MV-4-11 (cell line): ENCODE results near the gene TMEM116.
A peak's percentile ranks its signal among the peaks of the same experiment; 100 is the strongest.
"Not testable (repeated sequence)": the region's sequence is repeated elsewhere in the genome, so short reads cannot be mapped to it uniquely, and the experiment has no call there.

Source experiments
- DNase-seq: peaks from one replicate; lab custom pipeline; 2025; lab: John Stamatoyannopoulos, UW

TMEM116 gene

GRCh38 chr12:112012775-112013600, at the start of gene TMEM116, which contains the start of gene ERP29:
TMEM116 (minus strand) TSS chr12:112013165; CDS start chr12:112005270, 7,895 bp downstream.
ERP29 (plus strand) TSS chr12:112013426; CDS start chr12:112013466, 40 bp downstream.
- peak; percentile 98 for DNase-seq

- DNase-seq = no peak
Observed at GRCh38 chr12:112061137-112061536, 48.2 kb upstream of the TMEM116 start.

GRCh38 chr12:112049351-112049750, 36.4 kb upstream of the TMEM116 start:
- DNase-seq = no peak

- no peak for DNase-seq
Observed at GRCh38 chr12:112046003-112046402, 33.0 kb upstream of the TMEM116 start.

- DNase-seq = not testable (repeated sequence)
Observed at GRCh38 chr12:112036614-112037013, 23.6 kb upstream of the TMEM116 start.

- DNase-seq = no peak
Observed at GRCh38 chr12:112035219-112035785, 22.3 kb upstream of the TMEM116 start.

- no peak for DNase-seq
Observed at GRCh38 chr12:112032292-112032691, 19.3 kb upstream of the TMEM116 start.

GRCh38 chr12:112031472-112031871, 18.5 kb upstream of the TMEM116 start:
- DNase-seq = no peak

GRCh38 chr12:112029301-112029700, 16.3 kb upstream of the TMEM116 start:
- DNase-seq = peak; percentile 90

- DNase-seq = peak; percentile 54
Observed at GRCh38 chr12:112025808-112026375, 12.9 kb upstream of the TMEM116 start.

GRCh38 chr12:112023759-112024396, 10.9 kb upstream of the TMEM116 start:
- DNase-seq = no peak

- no peak for DNase-seq
Observed at GRCh38 chr12:112022241-112023016, 9.5 kb upstream of the TMEM116 start.

GRCh38 chr12:112020947-112021457, 8.0 kb upstream of the TMEM116 start:
- DNase-seq = no peak

- DNase-seq = no peak
Observed at GRCh38 chr12:112018571-112019237, 5.7 kb upstream of the TMEM116 start.

- no peak for DNase-seq
Observed at GRCh38 chr12:112017041-112017440, 4.1 kb upstream of the TMEM116 start.

GRCh38 chr12:112015938-112016337, 3.0 kb upstream of the TMEM116 start:
- DNase-seq = no peak

GRCh38 chr12:112013601-112014402, 837 bp upstream of the TMEM116 start:
- DNase-seq = peak; percentile 72

GRCh38 chr12:112011685-112012084, 1.3 kb downstream of the TMEM116 start:
- DNase-seq = no peak

GRCh38 chr12:112010415-112011344, 2.3 kb downstream of the TMEM116 start:
- no peak for DNase-seq
